GM23248 (cell line): ENCODE results near the gene EPN2.
"Not testable (repeated sequence)": the region's sequence is repeated elsewhere in the genome, so short reads cannot be mapped to it uniquely, and the experiment has no call there.

Experiments used
- EZH2 ChIP-seq: fragments of 200-600 bp; sonication (generic); IDR thresholded peaks from 2 replicates; pipeline ENCODE4 v1.6.1; 2018; ENCODE audit warnings: antibody characterized with exemption, mild to moderate bottlenecking; ENCODE audit not compliant: insufficient read depth, poor library complexity, severe bottlenecking
- EZH2phosphoT487 ChIP-seq: fragments of 200-600 bp; sonication (generic); IDR thresholded peaks from 2 replicates; pipeline ENCODE4 v1.6.1; 2018; ENCODE audit warnings: antibody characterized with exemption, moderate library complexity, mild to moderate bottlenecking, low read depth; ENCODE audit not compliant: insufficient read depth

GRCh38 chr17:19215074-19215860 lies 21.9 kb upstream of the EPN2 start:
- not testable (repeated sequence) for TF ChIP-seq EZH2, EZH2phosphoT487
